ENCODE data around the gene MICU1. TPM values are rescaled to one million over a fixed set of nuclear protein-coding genes. Genes with fewer than 3 reads are reported as not detected.

Gene MICU1
- total RNA-seq, 1 donor from 2014 or later, result 28.7 TPM

- Histone ChIP-seq H3K4me1 (ENCODE audit: insufficient read depth, low read length) (no peaks in the 10 kb centered on the region), H3K79me2 (ENCODE audit: insufficient read depth, low read length) (no peaks in the 10 kb centered on the region), H3K4me3 (ENCODE audit: insufficient read depth, low read depth, low read length) (no peak overlapping the region), H3K27ac (ENCODE audit: low read depth, low read length) (no peak overlapping the region), H3K4me2 (ENCODE audit: low read length) (no peak overlapping the region), H3K9ac (ENCODE audit: low read length) (no peak overlapping the region), H3K9me3 (ENCODE audit: insufficient read depth, low read depth, low read length) (no peaks in the 10 kb centered on the region), H2AFZ (ENCODE audit: low read depth, low read length) (no peak overlapping the region), H3K27me3 (ENCODE audit: insufficient read depth, low read length) (no peaks in the 10 kb centered on the region), H4K20me1 (ENCODE audit: insufficient read depth, low read length) (no peaks in the 10 kb centered on the region), H3K36me3 (ENCODE audit: insufficient read depth, low read length) (no peaks in the 10 kb centered on the region)
- Mint-ChIP-seq H3K9me3 (ENCODE audit: unreplicated experiment) (peaks cover 6% of the 10 kb centered on the region), H3K27me3 (ENCODE audit: low read depth, unreplicated experiment) (no peaks in the 10 kb centered on the region), H3K4me3 (ENCODE audit: unreplicated experiment) (no peak overlapping the region), H3K36me3 (ENCODE audit: low read depth, unreplicated experiment) (peaks cover 19% of the 10 kb centered on the region), H3K4me1 (ENCODE audit: low read depth, unreplicated experiment) (no peaks in the 10 kb centered on the region), H3K27ac (ENCODE audit: unreplicated experiment) (no peak overlapping the region)
- FAIRE-seq (no peak), DNase-seq (ENCODE audit: low read depth) (no peak)
- TF ChIP-seq EZH2 (IDR thresholded peaks at IDR 0.05; ENCODE audit: insufficient read depth, low read length), result no peak
- TF ChIP-seq, protein P1, sequence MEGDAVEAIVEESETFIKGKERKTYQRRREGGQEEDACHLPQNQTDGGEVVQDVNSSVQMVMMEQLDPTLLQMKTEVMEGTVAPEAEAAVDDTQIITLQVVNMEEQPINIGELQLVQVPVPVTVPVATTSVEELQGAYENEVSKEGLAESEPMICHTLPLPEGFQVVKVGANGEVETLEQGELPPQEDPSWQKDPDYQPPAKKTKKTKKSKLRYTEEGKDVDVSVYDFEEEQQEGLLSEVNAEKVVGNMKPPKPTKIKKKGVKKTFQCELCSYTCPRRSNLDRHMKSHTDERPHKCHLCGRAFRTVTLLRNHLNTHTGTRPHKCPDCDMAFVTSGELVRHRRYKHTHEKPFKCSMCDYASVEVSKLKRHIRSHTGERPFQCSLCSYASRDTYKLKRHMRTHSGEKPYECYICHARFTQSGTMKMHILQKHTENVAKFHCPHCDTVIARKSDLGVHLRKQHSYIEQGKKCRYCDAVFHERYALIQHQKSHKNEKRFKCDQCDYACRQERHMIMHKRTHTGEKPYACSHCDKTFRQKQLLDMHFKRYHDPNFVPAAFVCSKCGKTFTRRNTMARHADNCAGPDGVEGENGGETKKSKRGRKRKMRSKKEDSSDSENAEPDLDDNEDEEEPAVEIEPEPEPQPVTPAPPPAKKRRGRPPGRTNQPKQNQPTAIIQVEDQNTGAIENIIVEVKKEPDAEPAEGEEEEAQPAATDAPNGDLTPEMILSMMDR (IDR thresholded peaks at IDR 0.05; ENCODE audit: insufficient read depth, low read depth, low read length), result no peak
These were observed 116.6 kb downstream of the MICU1 start for GRCh38 chr10:72509206-72509799.

- no peak overlapping the region for H3K4me2 ChIP-seq (ENCODE audit: low read length)
- no peak overlapping the region for H3K4me3 ChIP-seq (ENCODE audit: insufficient read depth, low read depth, low read length)
- no peak overlapping the region for H3K27ac ChIP-seq (ENCODE audit: low read depth, low read length)
- H3K79me2 ChIP-seq (ENCODE audit: insufficient read depth, low read length), result no peaks in the 10 kb centered on the region
- Mint-ChIP-seq H3K4me3 (ENCODE audit: unreplicated experiment) (no peak overlapping the region), H3K9me3 (ENCODE audit: unreplicated experiment) (peaks cover 2% of the 10 kb centered on the region), H3K27ac (ENCODE audit: unreplicated experiment) (no peak overlapping the region), H3K4me1 (ENCODE audit: low read depth, unreplicated experiment) (peaks cover 4% of the 10 kb centered on the region), H3K27me3 (ENCODE audit: low read depth, unreplicated experiment) (no peaks in the 10 kb centered on the region), H3K36me3 (ENCODE audit: low read depth, unreplicated experiment) (peaks cover 16% of the 10 kb centered on the region)
- DNase-seq (ENCODE audit: low read depth) (no peak), FAIRE-seq (no peak)
- H3K9me3 ChIP-seq (ENCODE audit: insufficient read depth, low read depth, low read length), result no peaks in the 10 kb centered on the region
- no peaks in the 10 kb centered on the region for H4K20me1 ChIP-seq (ENCODE audit: insufficient read depth, low read length)
- no peak for TF ChIP-seq EZH2 (IDR thresholded peaks at IDR 0.05; ENCODE audit: insufficient read depth, low read length)
- TF ChIP-seq, protein P1 (IDR thresholded peaks at IDR 0.05; ENCODE audit: insufficient read depth, low read depth, low read length), result no peak
- H3K9ac ChIP-seq (ENCODE audit: low read length), result no peak overlapping the region
- no peak overlapping the region for H2AFZ ChIP-seq (ENCODE audit: low read depth, low read length)
- no peaks in the 10 kb centered on the region for H3K36me3 ChIP-seq (ENCODE audit: insufficient read depth, low read length)
- H3K4me1 ChIP-seq (ENCODE audit: insufficient read depth, low read length), result peaks cover 3% of the 10 kb centered on the region
- no peaks in the 10 kb centered on the region for H3K27me3 ChIP-seq (ENCODE audit: insufficient read depth, low read length)
These were observed 117.8 kb downstream of the MICU1 start for GRCh38 chr10:72508033-72508432.

DNA sequence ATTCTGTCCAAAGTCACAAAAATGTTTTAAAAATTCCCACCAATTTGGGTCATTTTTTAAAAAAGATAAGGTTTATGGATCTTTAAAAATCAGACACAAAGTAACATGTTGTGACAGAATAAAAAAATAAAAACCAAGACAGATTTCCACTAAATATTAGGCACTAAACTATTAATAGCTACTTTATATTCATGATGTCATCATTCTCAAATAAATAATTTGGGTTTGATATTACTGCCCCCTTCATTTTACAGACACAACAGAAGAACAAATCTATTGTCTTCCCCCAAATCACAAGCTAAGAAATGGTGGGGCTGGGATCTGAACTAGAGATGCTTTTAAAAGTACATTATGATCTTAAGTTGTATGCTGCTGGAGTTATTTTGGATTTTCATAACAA lies 119.4 kb downstream of the MICU1 start:
- DNase-seq (ENCODE audit: low read depth) (no peak), FAIRE-seq (no peak)
- TF ChIP-seq EZH2 (IDR thresholded peaks at IDR 0.05; ENCODE audit: insufficient read depth, low read length), result no peak
- TF ChIP-seq, protein P1 (IDR thresholded peaks at IDR 0.05; ENCODE audit: insufficient read depth, low read depth, low read length), result no peak
- no peaks in the 10 kb centered on the region for H3K27me3 ChIP-seq (ENCODE audit: insufficient read depth, low read length)
- H3K9me3 ChIP-seq (ENCODE audit: insufficient read depth, low read depth, low read length), result no peaks in the 10 kb centered on the region
- no peaks in the 10 kb centered on the region for H3K79me2 ChIP-seq (ENCODE audit: insufficient read depth, low read length)
- Mint-ChIP-seq H3K9me3 (ENCODE audit: unreplicated experiment) (peaks cover 2% of the 10 kb centered on the region), H3K4me1 (ENCODE audit: low read depth, unreplicated experiment) (peaks cover 10% of the 10 kb centered on the region), H3K36me3 (ENCODE audit: low read depth, unreplicated experiment) (peaks cover 13% of the 10 kb centered on the region), H3K4me3 (ENCODE audit: unreplicated experiment) (no peak overlapping the region), H3K27me3 (ENCODE audit: low read depth, unreplicated experiment) (no peaks in the 10 kb centered on the region), H3K27ac (ENCODE audit: unreplicated experiment) (no peak overlapping the region)
- H3K27ac ChIP-seq (ENCODE audit: low read depth, low read length), result no peak overlapping the region
- H3K4me3 ChIP-seq (ENCODE audit: insufficient read depth, low read depth, low read length), result no peak overlapping the region
- no peak overlapping the region for H3K9ac ChIP-seq (ENCODE audit: low read length)
- H3K36me3 ChIP-seq (ENCODE audit: insufficient read depth, low read length), result no peaks in the 10 kb centered on the region
- H3K4me1 ChIP-seq (ENCODE audit: insufficient read depth, low read length), result peaks cover 3% of the 10 kb centered on the region
- H2AFZ ChIP-seq (ENCODE audit: low read depth, low read length), result no peak overlapping the region
- H3K4me2 ChIP-seq (ENCODE audit: low read length), result no peak overlapping the region
- H4K20me1 ChIP-seq (ENCODE audit: insufficient read depth, low read length), result no peaks in the 10 kb centered on the region

Data from astrocyte (in vitro differentiated cells and primary cell).